H9 (cell line): Measurements from ENCODE around the gene SPTBN1. TPM values are rescaled to one million over a fixed set of nuclear protein-coding genes. Genes with fewer than 3 reads are reported as not detected.

ENCODE experiments used
- DNase-seq: peaks from one replicate; pipeline ENCODE4 v3.0.0-alpha.2; 2017
- H2AFZ ChIP-seq: one replicate; pipeline ENCODE4 v1.6.1; 2013; ENCODE audit warnings: mild to moderate bottlenecking, low read length, control low read depth, moderate library complexity
- H2AK5ac ChIP-seq: 2 replicates; pipeline ENCODE4 v1.6.1; 2013; ENCODE audit warnings: low read length, control low read depth, mixed read lengths; ENCODE audit not compliant: insufficient read length
- H2BK120ac ChIP-seq: one replicate; pipeline ENCODE4 v1.6.1; 2013; ENCODE audit warnings: low read depth, mild to moderate bottlenecking, low read length, control low read depth, inconsistent platforms; ENCODE audit not compliant: poor library complexity, severe bottlenecking
- H2BK12ac ChIP-seq: 2 replicates; pipeline ENCODE4 v1.6.1; 2013; ENCODE audit warnings: low read length, control low read depth, mixed read lengths, low read depth; ENCODE audit not compliant: insufficient read length
- H2BK15ac ChIP-seq: 2 replicates; pipeline ENCODE4 v1.6.1; 2013; ENCODE audit warnings: low read depth, low read length, control low read depth
- H2BK20ac ChIP-seq: one replicate; pipeline ENCODE4 v1.6.1; 2013; ENCODE audit warnings: low read depth, mild to moderate bottlenecking, low read length, control low read depth, inconsistent platforms; ENCODE audit not compliant: poor library complexity, severe bottlenecking
- H2BK5ac ChIP-seq: 2 replicates; pipeline ENCODE4 v1.6.1; 2013; ENCODE audit warnings: low read length, control low read depth, mixed read lengths; ENCODE audit not compliant: insufficient read length
- H3K14ac ChIP-seq: 2 replicates; pipeline ENCODE4 v1.6.1; 2013; ENCODE audit warnings: low read length, control low read depth; ENCODE audit not compliant: insufficient read depth
- H3K18ac ChIP-seq: 2 replicates; pipeline ENCODE4 v1.6.1; 2013; ENCODE audit warnings: low read depth, mild to moderate bottlenecking, mixed read lengths, low read length, control low read depth; ENCODE audit not compliant: insufficient read length
- H3K23ac ChIP-seq: 2 replicates; pipeline ENCODE4 v1.6.1; 2013; ENCODE audit warnings: low read length, control low read depth, mixed read lengths, low read depth; ENCODE audit not compliant: insufficient read length
- H3K23me2 ChIP-seq: 2 replicates; pipeline ENCODE4 v1.6.1; 2013; ENCODE audit warnings: low read depth, mild to moderate bottlenecking, mixed read lengths, low read length, control low read depth; ENCODE audit not compliant: insufficient read length, poor library complexity, severe bottlenecking
- H3K27ac ChIP-seq: 2 replicates; pipeline ENCODE4 v1.5.1; 2013; ENCODE audit warnings: low read length, control low read depth, mixed read lengths, low read depth; ENCODE audit not compliant: insufficient read length
- H3K27me3 ChIP-seq: 2 replicates; pipeline ENCODE4 v1.6.1; 2013; ENCODE audit warnings: low read length, control low read depth, inconsistent platforms; ENCODE audit not compliant: insufficient read depth
- H3K4ac ChIP-seq: 2 replicates; pipeline ENCODE4 v1.6.1; 2013; ENCODE audit warnings: low read depth, mild to moderate bottlenecking, control low read depth, inconsistent platforms, low read length, moderate library complexity
- H3K4me1 ChIP-seq: 2 replicates; pipeline ENCODE4 v1.6.1; 2013; ENCODE audit warnings: low read length, control low read depth, inconsistent platforms; ENCODE audit not compliant: insufficient read depth
- H3K4me2 ChIP-seq: 2 replicates; pipeline ENCODE4 v1.6.1; 2013; ENCODE audit warnings: low read length, control low read depth, mixed read lengths; ENCODE audit not compliant: insufficient read length, insufficient read depth
- H3K56ac ChIP-seq: 2 replicates; pipeline ENCODE4 v1.6.1; 2013; ENCODE audit warnings: low read depth, mild to moderate bottlenecking, mixed read lengths, low read length, control low read depth; ENCODE audit not compliant: insufficient read length
- H3K79me1 ChIP-seq: 2 replicates; pipeline ENCODE4 v1.6.1; 2013; ENCODE audit warnings: low read depth, mild to moderate bottlenecking, moderate library complexity, low read length, control low read depth, inconsistent platforms; ENCODE audit not compliant: insufficient read depth, poor library complexity, severe bottlenecking
- H3K79me2 ChIP-seq: 2 replicates; pipeline ENCODE4 v1.6.1; 2013; ENCODE audit warnings: low read length, control low read depth, inconsistent platforms; ENCODE audit not compliant: insufficient read depth
- H3K9ac ChIP-seq: 2 replicates; pipeline ENCODE4 v1.6.1; 2013; ENCODE audit warnings: low read length, control low read depth, mixed read lengths; ENCODE audit not compliant: insufficient read length; ENCODE audit errors: extremely low read depth
- H3K9me3 ChIP-seq: one replicate; pipeline ENCODE4 v1.6.1; 2013; ENCODE audit warnings: low read depth, low read length, inconsistent platforms; ENCODE audit not compliant: control insufficient read depth
- H3T11ph ChIP-seq: one replicate; pipeline ENCODE4 v1.6.1; 2013; ENCODE audit warnings: mild to moderate bottlenecking, low read length, control low read depth, inconsistent platforms
- H4K20me1 ChIP-seq: one replicate; pipeline ENCODE4 v1.6.1; 2013; ENCODE audit not compliant: control insufficient read depth, insufficient read length, insufficient read depth
- H4K5ac ChIP-seq: 2 replicates; pipeline ENCODE4 v1.6.1; 2013; ENCODE audit warnings: low read depth, mild to moderate bottlenecking, mixed read lengths, low read length, control low read depth; ENCODE audit not compliant: insufficient read length
- H4K8ac ChIP-seq: replicated peaks from 2 replicates; pipeline ENCODE4 v1.6.1; 2013; ENCODE audit warnings: low read length, control low read depth, mixed read lengths, low read depth; ENCODE audit not compliant: insufficient read length
- H4K91ac ChIP-seq: 2 replicates; pipeline ENCODE4 v1.6.1; 2013; ENCODE audit warnings: low read depth, mild to moderate bottlenecking, moderate library complexity, mixed read lengths, low read length, control low read depth; ENCODE audit not compliant: insufficient read length
- H3K27ac Mint-ChIP-seq, 3 experiments: 2 replicates in 2 of 3; 3 replicates in 1 of 3; pipeline ENCODE4 v1.8.0; 2020 to 2021; ENCODE audit warnings: mixed read lengths in 3 of 3, mild to moderate bottlenecking in 1 of 3, moderate library complexity in 1 of 3
- H3K27me3 Mint-ChIP-seq: 2 replicates; pipeline ENCODE4 v1.8.0; 2021; ENCODE audit warnings: low read depth, mild to moderate bottlenecking, moderate library complexity, mixed read lengths
- H3K36me3 Mint-ChIP-seq, 3 experiments: 2 replicates in 2 of 3; 3 replicates in 1 of 3; pipeline ENCODE4 v1.8.0; 2020 to 2021; ENCODE audit warnings: low read depth in 3 of 3, mixed read lengths in 3 of 3; ENCODE audit not compliant: insufficient read depth in 1 of 3
- H3K4me1 Mint-ChIP-seq, 2 experiments: 2 replicates each; pipeline ENCODE4 v1.8.0; 2020; ENCODE audit warnings: mixed read lengths in 2 of 2
- H3K4me3 Mint-ChIP-seq, 2 experiments: 2 replicates in 1 of 2; 3 replicates in 1 of 2; pipeline ENCODE4 v1.8.0; 2020 to 2021; ENCODE audit warnings: mild to moderate bottlenecking in 2 of 2, mixed read lengths in 2 of 2, moderate library complexity in 1 of 2
- H3K9me3 Mint-ChIP-seq, 2 experiments: 2 replicates in 1 of 2; 3 replicates in 1 of 2; pipeline ENCODE4 v1.8.0; 2020; ENCODE audit warnings: mild to moderate bottlenecking in 2 of 2, mixed read lengths in 2 of 2, moderate library complexity in 1 of 2
- CTCF ChIP-seq: fragments of 200-600 bp; sonication (generic); conservative IDR thresholded peaks from 3 replicates; pipeline ENCODE4 v1.8.0; 2021; ENCODE audit warnings: antibody characterized with exemption, mild to moderate bottlenecking
- WGBS: extraction: QIAGEN DNeasy Blood & Tissue Kit; methylation state at CpG from one replicate; pipeline ENCODE4 v1.1.7; 2013; ENCODE audit warnings: missing lambda C conversion rate, low lambda C conversion rate, mixed read lengths; ENCODE audit not compliant: insufficient read length; ENCODE audit errors: extremely low coverage; 5-methylcytosine and 5-hydroxymethylcytosine counted together
- total RNA-seq: library from RNA; stranded (reverse); gene quantifications from 2 replicates; pipeline ENCODE4 v1.2.1, GENCODE V29; 2021

Gene SPTBN1
- total RNA-seq, 1 experiment from 2014 or later, result 164 TPM

DNA sequence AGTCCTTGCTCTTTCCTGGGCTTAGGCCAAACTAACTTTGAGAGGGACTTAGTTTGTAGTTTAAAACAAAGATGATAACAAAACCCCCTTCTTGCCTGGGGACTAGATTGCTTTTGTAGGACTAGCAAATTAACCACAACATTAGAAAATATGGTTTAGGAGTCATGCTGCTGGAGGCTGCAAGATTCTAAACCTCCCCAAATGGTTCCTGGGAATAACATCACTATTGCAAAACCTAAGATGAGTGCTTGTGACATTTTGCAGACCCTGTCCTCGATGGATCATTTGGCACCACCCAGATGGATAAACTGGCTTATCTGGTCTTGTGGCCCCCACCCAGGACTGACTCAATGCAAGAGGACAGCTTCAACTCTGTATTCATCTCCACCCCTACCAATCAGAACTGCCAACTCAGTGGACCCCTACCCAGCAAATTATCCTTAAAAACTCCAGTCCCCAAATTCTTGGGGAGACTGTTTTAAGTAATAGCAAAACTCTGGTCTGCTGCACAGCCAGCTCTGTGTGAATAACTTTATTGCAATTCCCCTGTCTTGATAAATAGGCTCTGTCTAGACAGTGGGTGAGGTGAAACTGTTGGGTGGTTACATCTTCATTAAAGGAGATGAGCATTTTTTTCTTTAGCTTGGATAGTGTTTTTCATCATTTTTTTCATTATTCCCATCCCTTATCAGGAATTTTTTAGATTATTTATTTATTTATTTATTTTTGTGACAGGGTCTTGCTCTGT, 58.9 kb downstream of the SPTBN1 start:
- no peak overlapping the region for H2AFZ ChIP-seq
- Mint-ChIP-seq H3K27ac (no peak overlapping the region), H3K36me3 (no peaks in the 10 kb centered on the region), H3K9me3 (no peaks in the 10 kb centered on the region), H3K4me1 (peaks cover 36 to 56% of the 10 kb centered on the region in 2 experiments), H3K27me3 (no peaks in the 10 kb centered on the region), H3K4me3 (no peak overlapping the region)
- no peak overlapping the region for H2AK5ac ChIP-seq
- H3K14ac ChIP-seq, result no peak overlapping the region
- H4K5ac ChIP-seq, result no peak overlapping the region
- H3K27me3 ChIP-seq, result no peaks in the 10 kb centered on the region
- H3K56ac ChIP-seq, result no peak overlapping the region
- no peaks in the 10 kb centered on the region for H4K20me1 ChIP-seq
- no peak overlapping the region for H2BK15ac ChIP-seq
- no peak overlapping the region for H3T11ph ChIP-seq
- no peak overlapping the region for H3K4me2 ChIP-seq
- H4K91ac ChIP-seq, result no peak overlapping the region
- no peak overlapping the region for H3K9ac ChIP-seq
- no peak overlapping the region for H2BK12ac ChIP-seq
- no peak for TF ChIP-seq CTCF
- H3K23me2 ChIP-seq, result no peaks in the 10 kb centered on the region
- H3K79me2 ChIP-seq, result no peaks in the 10 kb centered on the region
- H3K23ac ChIP-seq, result no peak overlapping the region
- no peak for DNase-seq
- H3K18ac ChIP-seq, result no peak overlapping the region
- H2BK120ac ChIP-seq, result no peak overlapping the region
- peaks cover 4% of the 10 kb centered on the region; the same call in 1 of the 2 replicates for H3K4me1 ChIP-seq
- H2BK5ac ChIP-seq, result no peak overlapping the region
- no peaks in the 10 kb centered on the region for H3K79me1 ChIP-seq
- H3K9me3 ChIP-seq, result no peaks in the 10 kb centered on the region
- no peak overlapping the region for H3K27ac ChIP-seq
- no CpG with 5 or more reads among the region's 1 CpG for whole genome bisulfite sequencing
- H4K8ac ChIP-seq, result no peak overlapping the region
- no peak overlapping the region for H3K4ac ChIP-seq
- H2BK20ac ChIP-seq, result no peak overlapping the region
